ENCODE data around the gene STXBP3. TPM values are rescaled to one million over a fixed set of nuclear protein-coding genes. Genes with fewer than 3 reads are reported as not detected.

STXBP3 gene
- polyA plus RNA-seq, 1 donor from 2014 or later = 29.6 TPM

GRCh38 chr1:108708691-108709660 is 37.5 kb upstream of the STXBP3 start:
- Histone ChIP-seq H3K27ac (ENCODE audit: low read length) (no peak overlapping the region), H3K79me2 (replicated peaks; ENCODE audit: insufficient read depth, low read length) (no peaks in the 10 kb centered on the region), H3K9ac (ENCODE audit: low read length) (no peak overlapping the region), H3K27me3 (ENCODE audit: insufficient read depth, low read depth, low read length) (no peaks in the 10 kb centered on the region), H3K9me3 (ENCODE audit: low read length) (no peaks in the 10 kb centered on the region), H3F3A (ENCODE audit: insufficient read depth, low read length, poor library complexity, severe bottlenecking) (no peaks in the 10 kb centered on the region), H3K9me2 (ENCODE audit: insufficient read depth, low read length) (no peaks in the 10 kb centered on the region), H3K4me3 (ENCODE audit: low read length) (no peak overlapping the region), H3K4me2 (ENCODE audit: low read length) (no peak overlapping the region), H2AFZ (ENCODE audit: low read depth, low read length) (no peak overlapping the region), H4K20me1 (ENCODE audit: insufficient read depth) (no peaks in the 10 kb centered on the region), H3K36me3 (ENCODE audit: insufficient read depth, low read length) (no peaks in the 10 kb centered on the region)
- TF ChIP-seq RAD21 (conservative IDR thresholded peaks at IDR 0.05) = no peak

GRCh38 chr1:108712606-108713150 is 33.8 kb upstream of the STXBP3 start, which contains the start of gene FNDC7:
Gene FNDC7, plus strand, starts transcription at chr1:108712908. Its CDS starts 26 bp downstream, at chr1:108712934.
- TF ChIP-seq CTCF (IDR thresholded peaks at IDR 0.05; ENCODE audit: poor library complexity, severe bottlenecking) (no peak), RAD21 (conservative IDR thresholded peaks at IDR 0.05) (no peak), TAF1 (IDR thresholded peaks at IDR 0.05; ENCODE audit: low read depth) (no peak), EZH2 (IDR thresholded peaks at IDR 0.05; ENCODE audit: borderline replicate concordance, insufficient read depth, low read length, poor library complexity, severe bottlenecking) (no peak), POLR2AphosphoS5 (IDR thresholded peaks at IDR 0.05) (no peak), REST (IDR thresholded peaks at IDR 0.05; ENCODE audit: borderline replicate concordance) (no peak)
- Histone ChIP-seq H3K27me3 (ENCODE audit: insufficient read depth, low read depth, low read length) (no peaks in the 10 kb centered on the region), H4K20me1 (ENCODE audit: insufficient read depth) (no peaks in the 10 kb centered on the region), H3K9me2 (ENCODE audit: insufficient read depth, low read length) (no peaks in the 10 kb centered on the region), H3K79me2 (replicated peaks; ENCODE audit: insufficient read depth, low read length) (no peaks in the 10 kb centered on the region), H3K4me3 (ENCODE audit: low read length) (no peak within 1 kb of the TSS), H3K4me2 (ENCODE audit: low read length) (no peak within 1 kb of the TSS), H3K27ac (ENCODE audit: low read length) (no peak within 1 kb of the TSS), H3K36me3 (ENCODE audit: insufficient read depth, low read length) (no peaks in the 10 kb centered on the region), H3K9ac (ENCODE audit: low read length) (no peak within 1 kb of the TSS), H3K9me3 (ENCODE audit: low read length) (no peaks in the 10 kb centered on the region), H3F3A (ENCODE audit: insufficient read depth, low read length, poor library complexity, severe bottlenecking) (no peaks in the 10 kb centered on the region), H2AFZ (ENCODE audit: low read depth, low read length) (no peak within 1 kb of the TSS)

GRCh38 chr1:108715932-108716331 is 30.5 kb upstream of the STXBP3 start:
- Histone ChIP-seq H3K9me2 (ENCODE audit: insufficient read depth, low read length) (no peaks in the 10 kb centered on the region), H3K27ac (ENCODE audit: low read length) (no peak overlapping the region), H3K27me3 (ENCODE audit: insufficient read depth, low read depth, low read length) (no peaks in the 10 kb centered on the region), H3K36me3 (ENCODE audit: insufficient read depth, low read length) (no peaks in the 10 kb centered on the region), H3K9me3 (ENCODE audit: low read length) (no peaks in the 10 kb centered on the region), H3K4me3 (ENCODE audit: low read length) (no peak overlapping the region), H4K20me1 (ENCODE audit: insufficient read depth) (no peaks in the 10 kb centered on the region), H3K4me2 (ENCODE audit: low read length) (no peak overlapping the region), H3F3A (ENCODE audit: insufficient read depth, low read length, poor library complexity, severe bottlenecking) (no peaks in the 10 kb centered on the region), H3K79me2 (replicated peaks; ENCODE audit: insufficient read depth, low read length) (no peaks in the 10 kb centered on the region), H3K9ac (ENCODE audit: low read length) (no peak overlapping the region), H2AFZ (ENCODE audit: low read depth, low read length) (no peak overlapping the region)
- TF ChIP-seq TAF1 (IDR thresholded peaks at IDR 0.05; ENCODE audit: low read depth) (no peak), CTCF (IDR thresholded peaks at IDR 0.05; ENCODE audit: poor library complexity, severe bottlenecking) (no peak), EZH2 (IDR thresholded peaks at IDR 0.05; ENCODE audit: borderline replicate concordance, insufficient read depth, low read length, poor library complexity, severe bottlenecking) (no peak), RAD21 (conservative IDR thresholded peaks at IDR 0.05) (no peak), SMC3 (conservative IDR thresholded peaks at IDR 0.05; ENCODE audit: poor library complexity) (no peak), MXI1 (conservative IDR thresholded peaks at IDR 0.05; ENCODE audit: poor library complexity, severe bottlenecking) (no peak), POLR2AphosphoS5 (IDR thresholded peaks at IDR 0.05) (no peak)

Data from neural cell (in vitro differentiated cells).